ENCODE results near the gene CD300H.

DNA sequence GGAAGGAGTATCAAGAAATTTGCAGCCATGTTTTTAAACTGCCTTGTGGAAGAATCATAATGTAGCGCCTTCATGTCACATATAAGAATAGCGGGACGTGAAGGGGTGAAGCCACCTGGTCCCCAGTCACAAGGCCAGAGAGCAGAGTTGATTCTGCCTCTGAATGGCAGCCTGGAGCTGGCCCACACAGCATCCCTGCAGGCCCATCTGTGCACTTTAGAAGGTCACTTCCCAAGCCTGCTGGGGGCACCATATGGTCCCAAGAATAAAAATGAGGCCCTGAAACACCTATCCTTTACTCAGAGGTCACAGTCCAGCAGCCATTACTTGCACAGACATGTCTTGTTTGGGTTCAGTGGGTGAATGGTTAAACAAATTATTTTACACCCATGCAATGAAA is 41.2 kb upstream of the CD300H start:
- TF ChIP-seq CTCF (IDR thresholded peaks at IDR 0.05) (no peak), POLR2A (IDR thresholded peaks at IDR 0.05) (no peak)
